Nephron (organoid): ENCODE measurements around the gene FRMD1.

Experiments
- H3K27ac Mint-ChIP-seq, 3 experiments: 2 replicates each; pipeline ENCODE4 v1.8.0; 2020; ENCODE audit warnings: mixed read lengths in 3 of 3, mild to moderate bottlenecking in 2 of 3, moderate library complexity in 1 of 3
- H3K27me3 Mint-ChIP-seq: 2 replicates; pipeline ENCODE4 v1.8.0; 2021; ENCODE audit warnings: low read depth, mild to moderate bottlenecking, moderate library complexity, mixed read lengths
- H3K36me3 Mint-ChIP-seq: 2 replicates; pipeline ENCODE4 v1.8.0; 2020; ENCODE audit warnings: low read depth, mixed read lengths
- H3K4me1 Mint-ChIP-seq: 2 replicates; pipeline ENCODE4 v1.8.0; 2020; ENCODE audit warnings: mixed read lengths
- H3K4me3 Mint-ChIP-seq, 3 experiments: 2 replicates each; pipeline ENCODE4 v1.8.0; 2020; ENCODE audit warnings: mild to moderate bottlenecking in 3 of 3, mixed read lengths in 3 of 3, moderate library complexity in 2 of 3
- H3K9me3 Mint-ChIP-seq: 2 replicates; pipeline ENCODE4 v1.8.0; 2020; ENCODE audit warnings: mixed read lengths
- TF ChIP-seq, protein P1 (sequence below), 3 experiments: fragments of 200-600 bp; sonication (generic); IDR thresholded peaks; one replicate each; pipeline ENCODE4 v1.5.0; 2021; ENCODE audit warnings: antibody characterized with exemption in 3 of 3; ENCODE audit not compliant: unreplicated experiment in 3 of 3

The FRMD1 gene

DNA sequence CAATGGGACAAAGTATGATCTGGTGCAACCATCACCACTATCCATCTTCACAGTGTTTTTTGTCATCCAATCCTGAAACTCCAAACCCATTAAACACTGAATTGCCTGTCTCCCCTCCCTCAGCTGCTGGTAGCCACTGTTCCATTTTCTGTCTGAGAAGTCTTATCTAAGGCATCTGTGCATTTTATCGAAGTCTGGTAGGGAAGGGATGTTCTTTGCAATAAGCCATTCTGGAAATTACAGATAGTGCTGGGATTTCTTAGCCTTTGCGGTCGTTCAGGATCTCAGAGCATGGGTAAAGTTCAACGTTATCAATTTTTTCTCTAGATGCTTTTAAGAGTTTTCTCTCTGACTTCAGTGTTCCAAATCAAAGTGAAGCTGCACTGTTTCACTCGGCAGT, 57.4 kb downstream of the FRMD1 start:
- peaks cover 14% of the 10 kb centered on the region for H3K9me3 Mint-ChIP-seq
- no peak overlapping the region for H3K27ac Mint-ChIP-seq
- H3K4me1 Mint-ChIP-seq, result peaks cover 32% of the 10 kb centered on the region
- TF ChIP-seq, protein P1, sequence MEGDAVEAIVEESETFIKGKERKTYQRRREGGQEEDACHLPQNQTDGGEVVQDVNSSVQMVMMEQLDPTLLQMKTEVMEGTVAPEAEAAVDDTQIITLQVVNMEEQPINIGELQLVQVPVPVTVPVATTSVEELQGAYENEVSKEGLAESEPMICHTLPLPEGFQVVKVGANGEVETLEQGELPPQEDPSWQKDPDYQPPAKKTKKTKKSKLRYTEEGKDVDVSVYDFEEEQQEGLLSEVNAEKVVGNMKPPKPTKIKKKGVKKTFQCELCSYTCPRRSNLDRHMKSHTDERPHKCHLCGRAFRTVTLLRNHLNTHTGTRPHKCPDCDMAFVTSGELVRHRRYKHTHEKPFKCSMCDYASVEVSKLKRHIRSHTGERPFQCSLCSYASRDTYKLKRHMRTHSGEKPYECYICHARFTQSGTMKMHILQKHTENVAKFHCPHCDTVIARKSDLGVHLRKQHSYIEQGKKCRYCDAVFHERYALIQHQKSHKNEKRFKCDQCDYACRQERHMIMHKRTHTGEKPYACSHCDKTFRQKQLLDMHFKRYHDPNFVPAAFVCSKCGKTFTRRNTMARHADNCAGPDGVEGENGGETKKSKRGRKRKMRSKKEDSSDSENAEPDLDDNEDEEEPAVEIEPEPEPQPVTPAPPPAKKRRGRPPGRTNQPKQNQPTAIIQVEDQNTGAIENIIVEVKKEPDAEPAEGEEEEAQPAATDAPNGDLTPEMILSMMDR (IDR thresholded peaks at IDR 0.05; ENCODE audit: unreplicated experiment in 3 of 3), result no peak
- peaks cover 4% of the 10 kb centered on the region for H3K27me3 Mint-ChIP-seq
- no peak overlapping the region for H3K4me3 Mint-ChIP-seq
- H3K36me3 Mint-ChIP-seq, result peaks cover 5% of the 10 kb centered on the region

DNA sequence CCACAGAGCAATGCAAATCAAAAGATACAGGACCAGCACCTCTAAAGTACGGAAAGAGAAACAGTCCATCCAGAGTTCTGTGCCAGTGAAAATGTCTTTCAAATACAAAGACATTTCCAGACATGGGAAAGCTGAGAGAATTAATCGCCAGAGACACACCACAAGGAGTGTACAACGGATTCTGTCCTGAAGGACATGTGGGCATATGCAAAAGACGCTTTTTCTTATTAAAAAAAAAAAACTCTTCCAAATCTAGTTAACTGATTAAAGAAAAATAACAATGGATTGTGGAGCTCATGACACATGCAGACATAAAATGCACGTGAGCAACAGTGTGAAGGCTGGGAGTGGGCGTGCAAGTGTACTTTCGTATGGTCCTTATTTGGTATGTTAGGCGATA, 58.8 kb downstream of the FRMD1 start:
- Mint-ChIP-seq H3K27me3 (peaks cover 4% of the 10 kb centered on the region), H3K36me3 (peaks cover 5% of the 10 kb centered on the region), H3K9me3 (peaks cover 23% of the 10 kb centered on the region), H3K4me1 (peaks cover 41% of the 10 kb centered on the region), H3K27ac (peak overlapping the region in 1 of 3 experiments; percentile 16), H3K4me3 (no peak overlapping the region)
- TF ChIP-seq, protein P1 (IDR thresholded peaks at IDR 0.05; ENCODE audit: unreplicated experiment in 3 of 3), result no peak

- Mint-ChIP-seq H3K4me1 (peaks cover 49% of the 10 kb centered on the region), H3K27me3 (no peaks in the 10 kb centered on the region), H3K9me3 (peaks cover 29% of the 10 kb centered on the region), H3K4me3 (no peak overlapping the region), H3K36me3 (peaks cover 5% of the 10 kb centered on the region), H3K27ac (no peak overlapping the region)
- TF ChIP-seq, protein P1 (IDR thresholded peaks at IDR 0.05; ENCODE audit: unreplicated experiment in 3 of 3), result no peak
Measured at GRCh38 chr6:168018664-168019063, 60.3 kb downstream of the FRMD1 start.

DNA sequence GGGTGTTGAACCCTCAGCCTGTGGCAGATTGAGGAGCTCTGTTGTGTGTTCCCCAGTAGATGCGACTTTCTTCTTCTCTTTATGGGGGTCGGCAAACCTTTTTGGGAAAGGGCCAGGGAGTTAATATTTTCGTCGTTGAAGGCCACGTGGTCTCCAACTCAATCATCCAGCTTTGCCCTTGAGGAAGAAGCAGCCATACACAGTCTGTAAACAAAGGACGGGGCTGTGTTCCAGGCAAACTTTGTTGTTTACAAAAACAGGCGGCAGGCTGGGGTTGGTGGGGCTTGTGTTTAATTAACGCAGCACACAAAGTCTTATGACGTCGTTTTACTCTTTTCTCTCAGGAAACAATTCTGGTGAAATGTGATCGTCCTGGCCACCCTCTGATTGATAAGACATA, 61.4 kb downstream of the FRMD1 start:
- Mint-ChIP-seq H3K9me3 (peaks cover 29% of the 10 kb centered on the region), H3K36me3 (peaks cover 5% of the 10 kb centered on the region), H3K27ac (peak overlapping the region; percentile 74 to 92 (median 77)), H3K4me3 (no peak overlapping the region), H3K27me3 (no peaks in the 10 kb centered on the region), H3K4me1 (peaks cover 50% of the 10 kb centered on the region)
- TF ChIP-seq, protein P1 (IDR thresholded peaks at IDR 0.05; ENCODE audit: unreplicated experiment in 3 of 3), result no peak

- TF ChIP-seq, protein P1 (IDR thresholded peaks at IDR 0.05; ENCODE audit: unreplicated experiment in 3 of 3), result no peak
- H3K4me3 Mint-ChIP-seq, result peak overlapping the region in 1 of 3 experiments; percentile 19
- no peaks in the 10 kb centered on the region for H3K27me3 Mint-ChIP-seq
- peaks cover 31% of the 10 kb centered on the region for H3K9me3 Mint-ChIP-seq
- peaks cover 8% of the 10 kb centered on the region for H3K36me3 Mint-ChIP-seq
- H3K27ac Mint-ChIP-seq, result peak overlapping the region; percentile 74 to 92 (median 85)
- peaks cover 45% of the 10 kb centered on the region for H3K4me1 Mint-ChIP-seq
Measured at GRCh38 chr6:168016721-168017525, 62.1 kb downstream of the FRMD1 start.

GRCh38 chr6:168016176-168016620, 62.8 kb downstream of the FRMD1 start:
- no peaks in the 10 kb centered on the region for H3K27me3 Mint-ChIP-seq
- peak overlapping the region in 2 of 3 experiments; percentile 2 to 19 for H3K4me3 Mint-ChIP-seq
- H3K4me1 Mint-ChIP-seq, result peaks cover 45% of the 10 kb centered on the region
- H3K9me3 Mint-ChIP-seq, result peaks cover 37% of the 10 kb centered on the region
- peak overlapping the region; percentile 74 to 92 (median 85) for H3K27ac Mint-ChIP-seq
- H3K36me3 Mint-ChIP-seq, result peaks cover 12% of the 10 kb centered on the region
- TF ChIP-seq, protein P1 (IDR thresholded peaks at IDR 0.05; ENCODE audit: unreplicated experiment in 3 of 3), result no peak
